Mesendoderm (in vitro differentiated cells): Measurements from ENCODE around the gene PC.
A peak's percentile ranks its signal among the peaks of the same experiment; 100 is the strongest.
"Not testable (repeated sequence)": the region's sequence is repeated elsewhere in the genome, so short reads cannot be mapped to it uniquely, and the experiment has no call there.

Experiments
- DNase-seq: peaks from one replicate; pipeline ENCODE4 v3.0.0; 2013
- H2AK5ac ChIP-seq: 2 replicates; pipeline ENCODE4 v1.6.1; 2013; ENCODE audit warnings: low read length, inconsistent platforms
- H2BK120ac ChIP-seq: 2 replicates; pipeline ENCODE4 v1.6.1; 2013; ENCODE audit warnings: low read depth, mild to moderate bottlenecking, low read length, moderate library complexity, mixed read lengths
- H2BK15ac ChIP-seq: replicated peaks from 2 replicates; pipeline ENCODE4 v1.6.1; 2013; ENCODE audit warnings: low read depth, mild to moderate bottlenecking, moderate library complexity
- H2BK5ac ChIP-seq: 2 replicates; pipeline ENCODE4 v1.6.1; 2013; ENCODE audit warnings: low read length, inconsistent platforms
- H3K18ac ChIP-seq: 2 replicates; pipeline ENCODE4 v1.6.1; 2013; ENCODE audit warnings: mild to moderate bottlenecking, low read length, mixed read lengths
- H3K23ac ChIP-seq: one replicate; pipeline ENCODE4 v1.6.1; 2013; ENCODE audit warnings: low read length
- H3K27ac ChIP-seq: 2 replicates; pipeline ENCODE4 v1.5.1; 2013; ENCODE audit warnings: low read depth, mild to moderate bottlenecking, inconsistent platforms, low read length, moderate library complexity
- H3K27me3 ChIP-seq: 2 replicates; pipeline ENCODE4 v1.6.1; 2013; ENCODE audit warnings: low read length, control low read depth, mild to moderate bottlenecking, inconsistent platforms; ENCODE audit not compliant: insufficient read depth, poor library complexity
- H3K36me3 ChIP-seq: 2 replicates; pipeline ENCODE4 v1.6.1; 2013; ENCODE audit warnings: low read length, inconsistent platforms; ENCODE audit not compliant: control insufficient read depth, insufficient read depth
- H3K4ac ChIP-seq: one replicate; pipeline ENCODE4 v1.6.1; 2013; ENCODE audit warnings: low read depth, mild to moderate bottlenecking, low read length, moderate library complexity
- H3K4me1 ChIP-seq: 2 replicates; pipeline ENCODE4 v1.6.1; 2013; ENCODE audit warnings: low read depth, low read length, inconsistent platforms; ENCODE audit not compliant: control insufficient read depth
- H3K4me2 ChIP-seq: 2 replicates; pipeline ENCODE4 v1.6.1; 2013; ENCODE audit warnings: low read length
- H3K4me3 ChIP-seq: 2 replicates; pipeline ENCODE4 v1.5.1; 2013; ENCODE audit warnings: mild to moderate bottlenecking, low read length
- H3K56ac ChIP-seq: one replicate; pipeline ENCODE4 v1.6.1; 2013; ENCODE audit warnings: low read length
- H3K79me1 ChIP-seq: 2 replicates; pipeline ENCODE4 v1.6.1; 2013; ENCODE audit warnings: low read length, inconsistent platforms
- H3K79me2 ChIP-seq: 2 replicates; pipeline ENCODE4 v1.6.1; 2013; ENCODE audit warnings: mild to moderate bottlenecking, low read length; ENCODE audit not compliant: control insufficient read depth, insufficient read depth
- H3K9ac ChIP-seq: 2 replicates; pipeline ENCODE4 v1.6.1; 2013; ENCODE audit warnings: low read length, inconsistent platforms
- H4K5ac ChIP-seq: one replicate; pipeline ENCODE4 v1.6.1; 2013; ENCODE audit warnings: low read length
- H4K8ac ChIP-seq: one replicate; pipeline ENCODE4 v1.6.1; 2013; ENCODE audit warnings: low read depth, mild to moderate bottlenecking, control low read depth, low read length, moderate library complexity
- WGBS: extraction: QIAGEN DNeasy Blood & Tissue Kit; methylation state at CpG from one replicate; pipeline ENCODE4 v1.1.7; 2013; ENCODE audit warnings: low lambda C conversion rate, missing lambda C conversion rate; ENCODE audit not compliant: insufficient coverage; ENCODE audit errors: extremely low coverage; 5-methylcytosine and 5-hydroxymethylcytosine counted together

PC gene

GRCh38 chr11:66815646-66816045, 142.5 kb downstream of the PC start:
- no peak overlapping the region for H4K5ac ChIP-seq
- H2AK5ac ChIP-seq: no peak overlapping the region
- no peak overlapping the region for H3K23ac ChIP-seq
- H3K36me3 ChIP-seq: no peaks in the 10 kb centered on the region
- H3K4me2 ChIP-seq: no peak overlapping the region
- no peak overlapping the region for H2BK5ac ChIP-seq
- H3K4ac ChIP-seq: no peak overlapping the region
- no peak overlapping the region for H3K18ac ChIP-seq
- no peaks in the 10 kb centered on the region for H3K79me2 ChIP-seq
- no peak overlapping the region for H2BK120ac ChIP-seq
- H3K27ac ChIP-seq: no peak overlapping the region
- no CpG with 5 or more reads among the region's 1 CpG for WGBS
- H2BK15ac ChIP-seq: no peak overlapping the region
- H3K27me3 ChIP-seq: no peaks in the 10 kb centered on the region
- no peaks in the 10 kb centered on the region for H3K4me1 ChIP-seq
- H3K4me3 ChIP-seq: no peak overlapping the region
- no peak overlapping the region for H3K56ac ChIP-seq
- H3K9ac ChIP-seq: no peak overlapping the region
- H4K8ac ChIP-seq: no peak overlapping the region
- H3K79me1 ChIP-seq: no peaks in the 10 kb centered on the region
- no peak for DNase-seq

DNA sequence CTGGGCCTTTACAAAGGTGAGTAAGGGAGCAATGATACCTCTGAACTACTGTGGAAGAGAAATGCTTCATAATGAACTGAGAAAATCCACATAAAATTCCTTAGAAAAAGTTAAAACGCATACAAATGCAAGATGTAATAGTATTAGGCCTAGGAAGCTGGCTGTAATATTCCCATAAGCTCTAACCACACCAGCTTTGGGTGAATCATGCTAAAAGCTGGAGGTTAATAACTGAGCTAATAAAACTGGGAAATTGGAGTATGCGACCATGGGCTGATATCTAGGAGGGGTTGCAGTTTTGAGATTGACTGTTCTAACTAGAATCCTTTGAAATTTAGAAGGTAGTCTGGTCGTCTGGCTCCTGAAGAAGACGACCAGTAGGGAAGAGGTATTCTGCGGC, 143.5 kb downstream of the PC start:
- no peak overlapping the region for H2BK5ac ChIP-seq
- no peaks in the 10 kb centered on the region for H3K79me1 ChIP-seq
- no peaks in the 10 kb centered on the region for H3K4me1 ChIP-seq
- H3K4me3 ChIP-seq: no peak overlapping the region
- H4K8ac ChIP-seq: no peak overlapping the region
- no peak for DNase-seq
- H3K9ac ChIP-seq: no peak overlapping the region
- H3K36me3 ChIP-seq: no peaks in the 10 kb centered on the region
- no peak overlapping the region for H4K5ac ChIP-seq
- no peak overlapping the region for H2BK120ac ChIP-seq
- H3K23ac ChIP-seq: no peak overlapping the region
- H3K4me2 ChIP-seq: no peak overlapping the region
- H3K56ac ChIP-seq: no peak overlapping the region
- WGBS: no CpG with 5 or more reads among the region's 5 CpGs
- no peak overlapping the region for H3K18ac ChIP-seq
- no peak overlapping the region for H2AK5ac ChIP-seq
- H3K79me2 ChIP-seq: no peaks in the 10 kb centered on the region
- H3K27me3 ChIP-seq: no peaks in the 10 kb centered on the region
- H3K27ac ChIP-seq: no peak overlapping the region
- no peak overlapping the region for H2BK15ac ChIP-seq
- H3K4ac ChIP-seq: no peak overlapping the region

- Histone ChIP-seq H4K8ac (no peak overlapping the region), H3K4ac (no peak overlapping the region), H3K9ac (no peak overlapping the region), H3K36me3 (no peaks in the 10 kb centered on the region), H3K27me3 (no peaks in the 10 kb centered on the region), H3K27ac (no peak overlapping the region), H3K79me1 (no peaks in the 10 kb centered on the region), H2BK15ac (no peak overlapping the region), H3K18ac (no peak overlapping the region), H2BK120ac (no peak overlapping the region), H4K5ac (no peak overlapping the region), H2AK5ac (no peak overlapping the region), H3K79me2 (no peaks in the 10 kb centered on the region), H3K4me2 (no peak overlapping the region), H3K56ac (peak overlapping the region; percentile 42), H3K4me1 (no peaks in the 10 kb centered on the region), H2BK5ac (no peak overlapping the region), H3K23ac (no peak overlapping the region), H3K4me3 (no peak overlapping the region)
- WGBS: no CpG with 5 or more reads among the region's 1 CpG
- peak; percentile 33 for DNase-seq
These were observed 147.5 kb downstream of the PC start for GRCh38 chr11:66810576-66811185.

DNA sequence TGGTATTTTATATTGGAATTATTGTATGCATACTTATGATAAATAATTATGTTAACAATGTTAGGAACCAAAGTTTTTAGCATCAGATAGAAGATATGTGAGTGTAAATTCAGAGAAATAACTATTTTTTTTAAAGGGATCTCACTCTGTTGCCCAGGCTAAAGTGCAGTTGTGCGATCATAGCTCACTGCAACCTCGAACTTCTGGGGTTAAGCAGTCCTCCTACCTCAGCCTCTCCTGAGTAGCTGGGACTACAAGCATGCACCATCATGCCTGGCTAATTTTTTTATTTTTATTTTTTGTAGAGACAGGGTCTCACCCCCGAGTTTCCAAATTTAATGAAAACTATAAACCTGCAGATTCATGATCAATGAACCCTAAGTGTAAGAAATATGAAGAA, 148.6 kb downstream of the PC start:
- no peak overlapping the region for H4K8ac ChIP-seq
- H3K4ac ChIP-seq: no peak overlapping the region
- no peaks in the 10 kb centered on the region for H3K79me1 ChIP-seq
- H3K79me2 ChIP-seq: no peaks in the 10 kb centered on the region
- H4K5ac ChIP-seq: no peak overlapping the region
- no peak overlapping the region for H2AK5ac ChIP-seq
- no peak overlapping the region for H3K23ac ChIP-seq
- H3K4me3 ChIP-seq: no peak overlapping the region
- H3K4me1 ChIP-seq: no peaks in the 10 kb centered on the region
- H2BK120ac ChIP-seq: no peak overlapping the region
- H3K36me3 ChIP-seq: no peaks in the 10 kb centered on the region
- WGBS: no CpG with 5 or more reads among the region's 3 CpGs
- H3K4me2 ChIP-seq: no peak overlapping the region
- H3K27ac ChIP-seq: no peak overlapping the region
- no peak overlapping the region for H3K18ac ChIP-seq
- no peak overlapping the region for H2BK5ac ChIP-seq
- DNase-seq: no peak
- H3K56ac ChIP-seq: no peak overlapping the region
- H3K9ac ChIP-seq: no peak overlapping the region
- H2BK15ac ChIP-seq: no peak overlapping the region
- H3K27me3 ChIP-seq: no peaks in the 10 kb centered on the region

- Histone ChIP-seq H3K23ac (no peak overlapping the region), H3K18ac (no peak overlapping the region), H3K36me3 (no peaks in the 10 kb centered on the region), H3K4me1 (no peaks in the 10 kb centered on the region), H3K4me2 (no peak overlapping the region), H3K4me3 (no peak overlapping the region), H2BK120ac (no peak overlapping the region), H3K79me2 (no peaks in the 10 kb centered on the region), H3K79me1 (no peaks in the 10 kb centered on the region), H4K8ac (no peak overlapping the region), H2BK5ac (no peak overlapping the region), H3K56ac (no peak overlapping the region), H2BK15ac (no peak overlapping the region), H3K4ac (no peak overlapping the region), H2AK5ac (no peak overlapping the region), H4K5ac (no peak overlapping the region), H3K27me3 (no peaks in the 10 kb centered on the region), H3K9ac (no peak overlapping the region), H3K27ac (no peak overlapping the region)
- DNase-seq: no peak
- WGBS: no CpG with 5 or more reads among the region's 5 CpGs
These were observed 157.3 kb downstream of the PC start for GRCh38 chr11:66800720-66801428.

DNA sequence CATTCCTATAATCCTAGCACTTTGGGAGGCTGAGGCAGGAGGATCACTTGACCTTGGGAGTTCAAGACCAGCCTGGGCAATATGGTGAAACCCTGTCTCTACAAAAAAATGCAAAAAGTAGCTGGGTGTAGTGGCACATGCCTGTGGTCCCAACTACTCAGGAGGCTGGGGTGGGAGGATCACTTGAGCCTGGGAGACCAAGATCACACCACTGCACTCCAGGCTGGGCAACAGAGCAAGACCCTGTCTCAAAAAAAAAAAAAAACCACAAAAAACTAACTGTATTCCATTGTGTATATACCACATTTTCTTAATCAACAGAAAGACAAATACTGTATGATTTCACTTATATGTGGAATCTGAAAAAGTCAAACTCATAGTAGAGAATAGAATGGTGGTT, 158.4 kb downstream of the PC start:
- H3K4me1 ChIP-seq, H3K79me2 ChIP-seq, H3K9ac ChIP-seq, H4K8ac ChIP-seq, H3K18ac ChIP-seq, H2AK5ac ChIP-seq, H2BK5ac ChIP-seq, H3K27ac ChIP-seq, H3K4ac ChIP-seq, H3K27me3 ChIP-seq, H3K79me1 ChIP-seq, DNase-seq, H2BK120ac ChIP-seq, H3K23ac ChIP-seq, H3K36me3 ChIP-seq, H3K56ac ChIP-seq, H3K4me2 ChIP-seq, H2BK15ac ChIP-seq, H4K5ac ChIP-seq, H3K4me3 ChIP-seq: not testable (repeated sequence)
